Lower lobe of right lung (tissue), 2 donors: ENCODE measurements around the gene NXPH1. TPM values are rescaled to one million over a fixed set of nuclear protein-coding genes. Genes with fewer than 3 reads are reported as not detected.

Experiments used
- ATAC-seq, 2 donors: fragments of 200-7000 bp; cut with Tn5 transposase; one replicate each; pipeline ENCODE4 v1.9.1; 2020 to 2022; ENCODE audit warnings: mild to moderate bottlenecking in 2 of 2, moderate library complexity in 2 of 2
- DNase-seq: peaks from one replicate; pipeline ENCODE4 v3.0.0-alpha.2; 2020
- H3K27ac ChIP-seq: fragments of 200-600 bp; one replicate; pipeline ENCODE4 v1.8.0; 2022
- H3K27me3 ChIP-seq: fragments of 200-600 bp; one replicate; pipeline ENCODE4 v1.8.0; 2022; ENCODE audit warnings: low read depth
- H3K36me3 ChIP-seq: fragments of 200-600 bp; one replicate; pipeline ENCODE4 v1.8.0; 2022; ENCODE audit warnings: mild to moderate bottlenecking
- H3K4me1 ChIP-seq: fragments of 200-600 bp; one replicate; pipeline ENCODE4 v1.8.0; 2022
- H3K4me3 ChIP-seq: fragments of 200-600 bp; one replicate; pipeline ENCODE4 v1.8.0; 2022; ENCODE audit warnings: mild to moderate bottlenecking
- H3K9me3 ChIP-seq: fragments of 200-600 bp; one replicate; pipeline ENCODE4 v1.8.0; 2022
- CTCF ChIP-seq: fragments of 200-600 bp; IDR thresholded peaks from one replicate; pipeline ENCODE4 v1.8.0; 2022; ENCODE audit warnings: antibody characterized with exemption, mild to moderate bottlenecking
- intact Hi-C: fragments of 100-400 bp; cut with DNase I; formaldehyde crosslinking; loops from one replicate; pipeline ENCODE4 v1.11.0; 2022
- total RNA-seq: library from RNA; stranded (reverse); fragmentation: NEBNext Ultra II Directional; extraction: Animal tissue kit (Norgen Biotek cat#: 25700); gene quantifications from one replicate; pipeline ENCODE4 v1.2.1, GENCODE V29; 2021
- donor health status: DM: no; HTN: yes; CAD: no; lungs with severe emphysema.

The NXPH1 gene
- total RNA-seq, 1 donor from 2014 or later, result not detected

DNA sequence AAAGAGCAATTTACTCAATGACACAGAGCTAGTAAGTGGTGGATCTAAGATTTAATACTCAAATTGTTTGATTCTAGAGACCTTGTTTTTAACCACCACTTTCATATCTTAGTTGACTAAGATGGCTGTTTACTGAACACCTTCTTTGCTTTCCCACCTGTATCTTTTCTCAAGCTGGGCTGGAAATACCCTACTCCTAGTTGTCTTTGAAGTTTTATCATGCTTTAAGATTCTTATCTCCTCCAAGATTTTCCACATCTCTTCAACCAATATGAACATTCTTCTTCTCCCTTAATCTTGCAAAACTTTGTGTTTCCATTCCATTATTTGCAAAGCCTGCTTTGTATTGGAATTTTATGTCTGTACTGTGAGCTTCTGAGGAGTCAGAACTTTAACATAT is 157.9 kb downstream of the NXPH1 start:
- Histone ChIP-seq H3K4me1 (no peaks in the 10 kb centered on the region), H3K36me3 (no peaks in the 10 kb centered on the region), H3K9me3 (no peaks in the 10 kb centered on the region), H3K4me3 (no peak overlapping the region), H3K27ac (no peak overlapping the region), H3K27me3 (no peaks in the 10 kb centered on the region)
- intact Hi-C loops, result no loop called here
- ATAC-seq (no peak), DNase-seq (no peak)
- TF ChIP-seq CTCF, result no peak

DNA sequence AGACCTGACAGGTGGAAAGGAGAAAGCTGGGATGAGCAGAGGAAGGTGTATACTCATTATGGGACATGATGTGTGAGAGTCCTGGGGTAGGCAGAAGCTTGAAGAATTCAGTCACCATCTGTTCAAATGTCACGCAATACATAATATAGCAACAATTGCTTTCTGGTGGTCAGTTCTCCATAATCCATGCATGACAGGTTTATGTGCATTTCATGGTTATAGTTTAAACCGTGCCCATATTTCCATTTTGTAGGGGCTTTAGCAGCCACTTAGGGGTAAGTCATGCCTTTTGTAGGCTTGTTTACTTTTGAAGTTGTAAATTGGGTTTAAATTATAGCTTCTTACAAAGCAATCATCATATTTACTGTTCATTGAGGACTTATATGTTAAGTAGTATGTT is 158.8 kb downstream of the NXPH1 start:
- H3K27me3 ChIP-seq, result no peaks in the 10 kb centered on the region
- no peak overlapping the region for H3K4me3 ChIP-seq
- H3K9me3 ChIP-seq, result no peaks in the 10 kb centered on the region
- ATAC-seq, result no peak
- no peak overlapping the region for H3K27ac ChIP-seq
- no peaks in the 10 kb centered on the region for H3K4me1 ChIP-seq
- TF ChIP-seq CTCF, result no peak
- DNase-seq, result no peak
- intact Hi-C loops, result no loop called here
- no peaks in the 10 kb centered on the region for H3K36me3 ChIP-seq

- Histone ChIP-seq H3K27ac (no peak overlapping the region), H3K4me3 (no peak overlapping the region)
- intact Hi-C loops, result no loop called here
Observed at GRCh38 chr7:8594115-8594514, 160.7 kb downstream of the NXPH1 start.

GRCh38 chr7:8597565-8597964 is 164.2 kb downstream of the NXPH1 start:
- Histone ChIP-seq H3K4me3 (no peak overlapping the region), H3K27ac (no peak overlapping the region), H3K27me3 (no peaks in the 10 kb centered on the region), H3K36me3 (no peaks in the 10 kb centered on the region), H3K9me3 (no peaks in the 10 kb centered on the region), H3K4me1 (no peaks in the 10 kb centered on the region)
- intact Hi-C loops, result no loop called here
- no peak for ATAC-seq
- no peak for TF ChIP-seq CTCF
- DNase-seq, result no peak

More at GRCh38 chr7:8594115-8594514, 160.7 kb downstream of the NXPH1 start:
- Histone ChIP-seq H3K9me3 (no peaks in the 10 kb centered on the region), H3K36me3 (no peaks in the 10 kb centered on the region), H3K4me1 (no peaks in the 10 kb centered on the region), H3K27me3 (no peaks in the 10 kb centered on the region)
- no peak for ATAC-seq
- no peak for DNase-seq
- TF ChIP-seq CTCF, result no peak

DNA sequence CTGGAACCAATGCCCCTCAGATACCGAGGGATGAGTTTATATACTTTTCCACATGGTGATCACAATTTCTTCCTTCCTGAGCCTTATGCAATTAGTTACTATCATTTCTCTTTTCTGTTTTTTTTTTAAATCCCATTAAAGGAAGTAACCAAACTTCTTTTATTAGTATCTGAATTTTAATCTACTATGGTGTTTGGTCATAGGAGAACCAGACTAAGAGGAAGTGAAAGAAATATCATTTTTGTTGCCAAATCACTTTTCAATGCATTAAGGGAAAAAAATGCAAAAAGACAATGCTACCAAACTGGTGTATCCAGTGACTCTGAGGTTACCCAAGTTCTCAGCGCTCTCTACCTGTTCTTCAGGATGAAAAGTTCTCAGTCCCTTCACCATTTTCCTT is 167.7 kb downstream of the NXPH1 start:
- ATAC-seq, result no peak
- DNase-seq, result no peak
- TF ChIP-seq CTCF, result no peak
- Histone ChIP-seq H3K36me3 (no peaks in the 10 kb centered on the region), H3K27ac (no peak overlapping the region), H3K9me3 (no peaks in the 10 kb centered on the region), H3K27me3 (no peaks in the 10 kb centered on the region), H3K4me1 (no peaks in the 10 kb centered on the region), H3K4me3 (no peak overlapping the region)
- intact Hi-C loops, result no loop called here

- TF ChIP-seq CTCF, result no peak
- Histone ChIP-seq H3K36me3 (no peaks in the 10 kb centered on the region), H3K27me3 (no peaks in the 10 kb centered on the region), H3K9me3 (no peaks in the 10 kb centered on the region), H3K4me1 (no peaks in the 10 kb centered on the region), H3K27ac (no peak overlapping the region), H3K4me3 (no peak overlapping the region)
- ATAC-seq (no peak), DNase-seq (no peak)
- intact Hi-C loops, result no loop called here
Observed at GRCh38 chr7:8605221-8605620, 171.8 kb downstream of the NXPH1 start.
